Epithelial cell of proximal tubule (primary cell): ENCODE measurements around the gene EFCAB11. TPM values are rescaled to one million over a fixed set of nuclear protein-coding genes. Genes with fewer than 3 reads are reported as not detected.

Experiments used
- DNase-seq: peaks from one replicate; pipeline ENCODE4 v3.0.0-alpha.2; 2011; ENCODE audit warnings: low read depth
- H3K4me3 ChIP-seq: 2 replicates; pipeline ENCODE4 v1.5.1; 2011; ENCODE audit warnings: low read depth, mild to moderate bottlenecking, low read length
- total RNA-seq: library from RNA; depleted of rRNA; stranded (reverse); fragments of >200 nt; gene quantifications from 2 replicates; pipeline ENCODE4 v1.2.3, GENCODE V29; 2015
- TF ChIP-seq, protein P1 (sequence below): conservative IDR thresholded peaks from 2 replicates; pipeline ENCODE4 v1.5.1; 2012; ENCODE audit warnings: low read depth, mild to moderate bottlenecking, low read length

The EFCAB11 gene
- total RNA-seq, 1 donor from 2014 or later: 17.4 TPM

DNA sequence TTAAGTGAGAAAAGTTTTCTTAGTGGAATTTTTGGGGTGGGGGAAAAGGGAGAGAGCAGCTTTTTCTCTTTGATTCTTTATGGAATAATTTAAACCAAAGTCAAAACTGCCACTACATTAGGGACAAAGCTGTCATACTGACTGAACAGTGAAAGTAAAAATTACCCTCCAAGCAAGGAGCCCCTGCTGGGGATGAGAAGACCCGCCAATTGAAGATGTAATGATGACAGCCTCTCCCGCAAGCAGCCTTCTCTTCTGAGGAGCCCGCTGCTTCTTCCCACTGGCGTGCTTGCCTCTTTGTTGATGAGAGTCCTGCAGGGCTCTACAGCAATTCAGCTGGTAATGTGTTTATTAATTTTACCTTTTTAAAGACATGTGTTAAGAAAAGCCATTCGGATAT lies 151.0 kb downstream of the EFCAB11 start:
- no peak for DNase-seq
- H3K4me3 ChIP-seq: no peak overlapping the region
- TF ChIP-seq, protein P1, sequence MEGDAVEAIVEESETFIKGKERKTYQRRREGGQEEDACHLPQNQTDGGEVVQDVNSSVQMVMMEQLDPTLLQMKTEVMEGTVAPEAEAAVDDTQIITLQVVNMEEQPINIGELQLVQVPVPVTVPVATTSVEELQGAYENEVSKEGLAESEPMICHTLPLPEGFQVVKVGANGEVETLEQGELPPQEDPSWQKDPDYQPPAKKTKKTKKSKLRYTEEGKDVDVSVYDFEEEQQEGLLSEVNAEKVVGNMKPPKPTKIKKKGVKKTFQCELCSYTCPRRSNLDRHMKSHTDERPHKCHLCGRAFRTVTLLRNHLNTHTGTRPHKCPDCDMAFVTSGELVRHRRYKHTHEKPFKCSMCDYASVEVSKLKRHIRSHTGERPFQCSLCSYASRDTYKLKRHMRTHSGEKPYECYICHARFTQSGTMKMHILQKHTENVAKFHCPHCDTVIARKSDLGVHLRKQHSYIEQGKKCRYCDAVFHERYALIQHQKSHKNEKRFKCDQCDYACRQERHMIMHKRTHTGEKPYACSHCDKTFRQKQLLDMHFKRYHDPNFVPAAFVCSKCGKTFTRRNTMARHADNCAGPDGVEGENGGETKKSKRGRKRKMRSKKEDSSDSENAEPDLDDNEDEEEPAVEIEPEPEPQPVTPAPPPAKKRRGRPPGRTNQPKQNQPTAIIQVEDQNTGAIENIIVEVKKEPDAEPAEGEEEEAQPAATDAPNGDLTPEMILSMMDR: no peak

DNA sequence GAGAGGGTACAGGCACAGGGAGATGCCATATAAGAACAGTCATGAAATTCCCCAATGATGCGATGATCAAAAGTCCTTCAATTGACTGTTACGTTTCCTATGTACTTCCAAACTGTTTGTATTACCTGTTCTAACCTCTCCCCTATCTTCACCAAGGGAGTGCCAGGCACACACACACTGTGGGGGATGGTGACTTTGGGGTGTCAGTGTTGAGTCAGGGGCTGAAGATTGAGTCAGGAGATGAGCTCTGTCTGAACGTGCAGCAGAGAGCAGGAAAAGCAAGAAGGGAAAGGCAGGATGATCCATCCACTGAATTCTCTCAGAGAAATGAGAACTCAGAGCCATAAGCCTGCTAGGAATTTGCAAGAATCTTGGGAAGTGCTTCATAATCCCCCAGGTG lies 153.4 kb downstream of the EFCAB11 start:
- no peak overlapping the region for H3K4me3 ChIP-seq
- TF ChIP-seq, protein P1: no peak
- DNase-seq: no peak

DNA sequence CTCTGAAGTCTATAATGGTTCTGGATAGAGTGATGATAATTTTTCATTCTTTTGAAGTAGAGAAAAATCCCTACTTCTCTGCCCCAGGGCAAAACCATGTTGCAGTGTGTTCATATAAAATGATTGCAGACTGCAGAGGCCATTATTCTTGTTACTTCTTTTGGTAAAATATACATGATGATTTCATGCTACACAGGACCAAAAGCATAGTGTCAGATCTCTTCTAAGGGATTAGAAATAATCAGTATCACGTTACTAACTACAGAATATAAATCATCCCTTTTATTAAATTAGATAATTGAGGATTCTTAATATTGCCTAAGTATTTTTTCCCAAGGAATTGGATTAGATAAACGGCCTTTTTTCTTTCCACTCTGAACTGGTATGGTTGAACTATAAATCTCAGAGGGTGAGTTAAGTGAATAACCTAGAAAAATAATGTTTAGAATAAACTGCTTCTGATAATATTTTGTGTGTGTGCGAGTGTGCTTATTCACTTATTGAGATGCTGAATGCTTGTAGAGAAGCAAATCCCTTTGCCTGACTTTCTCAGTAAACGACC lies 156.2 kb downstream of the EFCAB11 start:
- H3K4me3 ChIP-seq: no peak overlapping the region
- TF ChIP-seq, protein P1: no peak
- no peak for DNase-seq

DNA sequence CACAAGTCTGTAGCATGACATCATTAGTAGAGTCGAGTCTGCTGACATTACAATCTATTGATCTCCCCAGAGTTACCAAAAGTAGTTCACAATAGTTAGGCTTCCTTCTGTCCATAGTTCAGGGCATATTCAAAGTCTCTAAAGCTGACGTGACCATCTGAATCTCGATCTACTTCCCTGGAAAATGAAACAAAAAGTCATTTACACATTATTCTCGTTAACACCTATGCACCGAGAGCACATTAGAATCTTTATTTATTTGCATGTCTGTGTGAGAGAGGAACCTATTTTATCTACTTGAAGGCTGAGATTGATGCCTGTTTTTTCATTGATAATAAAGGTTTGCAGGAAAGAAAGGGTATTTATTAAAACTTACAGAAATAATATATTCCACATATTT lies 157.4 kb downstream of the EFCAB11 start:
- TF ChIP-seq, protein P1: no peak
- no peak overlapping the region for H3K4me3 ChIP-seq
- no peak for DNase-seq

DNA sequence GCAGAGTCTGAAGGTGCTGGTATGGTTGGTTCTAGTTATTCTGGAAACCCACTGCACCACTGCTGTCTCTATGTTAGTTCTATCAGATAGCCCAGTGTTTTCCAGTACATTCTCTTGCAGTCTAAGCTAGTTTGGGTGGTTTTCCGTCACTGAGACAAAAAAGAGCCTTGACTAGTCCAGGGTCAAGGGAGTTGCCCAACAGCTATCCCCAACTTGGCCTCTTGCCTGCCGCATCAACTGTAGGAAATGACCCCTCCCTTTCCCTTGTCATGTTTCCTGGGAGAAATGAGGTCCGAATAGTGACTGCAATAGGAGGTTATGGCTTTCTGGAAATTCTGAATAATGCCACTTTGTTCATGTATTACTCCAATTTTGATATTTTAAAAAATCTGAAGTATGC lies 160.4 kb downstream of the EFCAB11 start:
- no peak overlapping the region for H3K4me3 ChIP-seq
- TF ChIP-seq, protein P1: no peak

DNA sequence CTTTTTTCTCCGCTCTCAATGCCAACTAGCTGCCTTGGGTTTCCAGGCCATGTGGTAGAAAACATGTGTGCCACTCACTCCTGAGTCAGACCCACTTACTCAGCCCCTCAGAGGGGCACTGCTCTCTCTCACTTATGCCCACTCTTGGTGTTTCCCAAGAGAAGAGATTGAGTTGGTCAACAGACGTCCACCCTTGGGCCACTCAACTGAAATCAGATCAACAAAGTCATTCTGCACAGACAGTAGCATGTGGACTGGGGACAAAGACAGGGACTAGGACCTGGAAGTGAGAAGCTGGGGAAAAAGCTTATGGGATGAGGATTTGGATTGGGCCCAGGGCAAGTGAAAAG lies 161.2 kb downstream of the EFCAB11 start:
- no peak overlapping the region for H3K4me3 ChIP-seq
- TF ChIP-seq, protein P1: no peak
- no peak for DNase-seq

More for the DNA sequence above, 160.4 kb downstream of the EFCAB11 start:
- DNase-seq: no peak
